IPS-15b (cell line): ENCODE results near the gene AQP12A.

Experiments used
- H3K27me3 ChIP-seq: one replicate; pipeline ENCODE4 v1.6.1; 2013; ENCODE audit warnings: low read length; ENCODE audit not compliant: control insufficient read depth, insufficient read depth
- H3K36me3 ChIP-seq: one replicate; pipeline ENCODE4 v1.6.1; 2013; ENCODE audit warnings: low read length; ENCODE audit not compliant: control insufficient read depth, insufficient read depth
- H3K4me1 ChIP-seq: one replicate; pipeline ENCODE4 v1.6.1; 2013; ENCODE audit warnings: mild to moderate bottlenecking, low read length; ENCODE audit not compliant: control insufficient read depth, insufficient read depth
- H3K4me3 ChIP-seq: one replicate; pipeline ENCODE4 v1.5.1; 2013; ENCODE audit warnings: low read depth, low read length
- H3K9ac ChIP-seq: one replicate; pipeline ENCODE4 v1.6.1; 2013; ENCODE audit warnings: low read depth, mild to moderate bottlenecking, low read length
- H3K9me3 ChIP-seq: one replicate; pipeline ENCODE4 v1.6.1; 2013; ENCODE audit warnings: mild to moderate bottlenecking, low read length; ENCODE audit not compliant: control insufficient read depth, insufficient read depth

AQP12A gene

GRCh38 chr2:240745962-240746361, 54.3 kb downstream of the AQP12A start:
- Histone ChIP-seq H3K4me1 (no peaks in the 10 kb centered on the region), H3K36me3 (peaks cover 80% of the 10 kb centered on the region), H3K27me3 (no peaks in the 10 kb centered on the region), H3K4me3 (no peak overlapping the region), H3K9ac (no peak overlapping the region), H3K9me3 (no peaks in the 10 kb centered on the region)

DNA sequence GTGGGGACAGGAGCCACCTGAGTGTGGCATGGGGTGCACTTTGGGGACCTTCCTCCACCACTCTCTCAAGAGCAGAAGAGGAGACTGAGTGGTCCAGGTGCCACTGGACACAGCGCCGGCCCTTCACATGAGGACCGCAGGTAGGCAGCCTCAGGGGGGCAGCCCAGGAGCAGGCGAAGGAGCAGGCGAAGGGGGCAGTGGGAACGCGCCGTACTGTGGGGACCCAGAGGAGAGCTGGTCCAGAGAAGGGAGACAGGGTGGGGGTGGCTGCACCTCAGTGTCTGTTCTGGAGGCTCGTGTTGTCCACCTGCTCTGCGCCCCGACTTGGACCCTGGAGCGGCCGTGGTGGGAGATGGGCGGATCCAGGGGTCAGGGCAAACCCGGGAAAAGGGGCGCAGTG, 55.0 kb downstream of the AQP12A start:
- no peak overlapping the region for H3K9ac ChIP-seq
- no peak overlapping the region for H3K4me3 ChIP-seq
- H3K9me3 ChIP-seq = no peaks in the 10 kb centered on the region
- peaks cover 85% of the 10 kb centered on the region for H3K36me3 ChIP-seq
- no peaks in the 10 kb centered on the region for H3K4me1 ChIP-seq
- H3K27me3 ChIP-seq = no peaks in the 10 kb centered on the region

- H3K9me3 ChIP-seq = no peaks in the 10 kb centered on the region
- no peak overlapping the region for H3K4me3 ChIP-seq
- H3K36me3 ChIP-seq = peaks cover 85% of the 10 kb centered on the region
- no peak overlapping the region for H3K9ac ChIP-seq
- no peaks in the 10 kb centered on the region for H3K27me3 ChIP-seq
- H3K4me1 ChIP-seq = no peaks in the 10 kb centered on the region
These were observed 55.6 kb downstream of the AQP12A start for GRCh38 chr2:240747256-240747655.
